ENCODE results near the gene MS4A6A.

MS4A6A gene, protein sequence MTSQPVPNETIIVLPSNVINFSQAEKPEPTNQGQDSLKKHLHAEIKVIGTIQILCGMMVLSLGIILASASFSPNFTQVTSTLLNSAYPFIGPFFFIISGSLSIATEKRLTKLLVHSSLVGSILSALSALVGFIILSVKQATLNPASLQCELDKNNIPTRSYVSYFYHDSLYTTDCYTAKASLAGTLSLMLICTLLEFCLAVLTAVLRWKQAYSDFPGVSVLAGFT

DNA sequence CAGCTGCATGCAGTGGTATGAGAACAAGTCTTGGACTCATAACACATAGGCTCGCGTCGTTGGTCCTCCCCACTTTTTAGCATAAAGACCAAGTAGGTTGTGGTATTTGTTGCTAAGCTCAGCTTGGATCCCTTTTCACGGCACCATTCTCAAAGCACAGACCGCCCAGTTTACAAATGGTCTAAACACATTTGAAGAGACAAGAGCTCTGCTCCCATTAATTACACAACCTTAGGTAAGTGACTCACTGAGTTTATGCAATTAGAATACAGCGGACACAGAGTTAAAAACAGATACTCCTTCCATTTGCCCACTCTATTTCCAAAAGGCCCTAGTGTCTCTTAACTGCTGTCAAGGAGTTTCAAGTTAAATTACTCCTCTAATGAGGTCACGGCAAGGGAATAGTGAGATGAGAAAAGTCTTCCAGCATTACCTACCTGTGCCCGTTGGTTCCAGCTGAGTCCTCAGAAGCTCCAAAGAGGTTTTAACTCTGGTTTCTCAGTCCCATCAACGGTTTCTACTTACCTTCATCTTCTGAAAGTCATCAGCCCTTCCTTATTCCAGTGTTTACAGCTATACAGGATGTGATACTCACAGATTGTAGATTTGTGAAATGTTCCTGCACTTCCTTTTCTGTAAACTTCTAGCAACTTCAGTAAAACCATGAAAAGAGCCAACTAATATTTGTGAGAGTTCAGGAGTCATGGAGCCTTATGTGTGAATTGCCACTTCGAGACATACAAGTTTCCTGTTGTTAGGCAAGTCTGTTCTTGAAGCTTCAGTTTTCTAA lies at the start of gene MS4A6A:
MS4A6A (minus strand) TSS at position 543 of the 790 bp plus-strand sequence. CDS start 1,356 bp downstream, outside the sequence.
- H3K4me3 ChIP-seq (ENCODE audit: low read length): no peak within 1 kb of the TSS
- peak; percentile 57 for DNase-seq (ENCODE audit: low read depth)
- no peak for TF ChIP-seq CTCF (IDR thresholded peaks at IDR 0.05; ENCODE audit: insufficient read depth, low read depth, low read length, missing control alignments)

GRCh38 chr11:60230681-60231080 lies 47.8 kb upstream of the MS4A6A start:
- no peak for DNase-seq (ENCODE audit: low read depth)

DNA sequence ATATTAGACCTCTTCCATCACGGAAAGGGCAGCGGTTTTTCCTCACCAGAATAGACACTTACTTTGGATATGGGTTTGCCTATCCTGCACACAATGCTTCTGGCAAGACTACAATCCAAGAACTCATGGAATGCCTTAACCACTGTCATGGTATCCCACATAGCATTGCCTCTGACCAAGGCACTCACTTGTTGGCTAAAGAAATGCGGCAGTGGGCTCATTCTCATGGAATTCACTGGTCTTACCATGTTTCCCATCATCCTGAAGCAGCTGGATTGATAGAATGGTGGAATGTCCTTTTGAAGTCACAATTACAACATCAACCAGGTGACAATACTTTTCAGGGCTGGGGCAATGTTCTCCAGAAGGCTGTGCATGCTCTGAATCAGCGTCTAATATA lies 39.3 kb upstream of the MS4A6A start:
- DNase-seq (ENCODE audit: low read depth): no peak
- no peak overlapping the region for H3K4me3 ChIP-seq (ENCODE audit: low read length)
- no peak for TF ChIP-seq CTCF (IDR thresholded peaks at IDR 0.05; ENCODE audit: insufficient read depth, low read depth, low read length, missing control alignments)

More at GRCh38 chr11:60230681-60231080, 47.8 kb upstream of the MS4A6A start:
- TF ChIP-seq CTCF (IDR thresholded peaks at IDR 0.05; ENCODE audit: insufficient read depth, low read depth, low read length, missing control alignments): no peak
- no peak overlapping the region for H3K4me3 ChIP-seq (ENCODE audit: low read length)

DNA sequence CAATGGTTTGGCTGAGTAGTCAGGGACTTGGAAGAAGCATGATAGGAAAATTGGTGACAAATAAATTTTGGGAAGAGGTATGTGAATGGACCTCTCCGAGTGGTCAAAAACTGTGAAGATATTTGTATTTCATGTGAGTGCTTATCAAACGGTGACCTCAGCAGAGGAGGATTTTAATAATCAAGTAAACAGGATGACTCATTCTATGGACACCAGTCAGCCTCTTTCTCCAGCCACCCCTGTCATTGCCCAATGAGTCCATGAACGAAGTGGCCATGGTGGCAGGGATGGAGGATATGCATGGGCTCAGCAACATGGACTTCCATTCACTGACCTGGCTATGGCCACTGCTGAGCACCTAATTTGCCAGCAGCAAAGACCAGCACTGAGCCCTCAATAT lies 38.8 kb upstream of the MS4A6A start:
- no peak for TF ChIP-seq CTCF (IDR thresholded peaks at IDR 0.05; ENCODE audit: insufficient read depth, low read depth, low read length, missing control alignments)
- no peak for DNase-seq (ENCODE audit: low read depth)
- H3K4me3 ChIP-seq (ENCODE audit: low read length): no peak overlapping the region

DNA sequence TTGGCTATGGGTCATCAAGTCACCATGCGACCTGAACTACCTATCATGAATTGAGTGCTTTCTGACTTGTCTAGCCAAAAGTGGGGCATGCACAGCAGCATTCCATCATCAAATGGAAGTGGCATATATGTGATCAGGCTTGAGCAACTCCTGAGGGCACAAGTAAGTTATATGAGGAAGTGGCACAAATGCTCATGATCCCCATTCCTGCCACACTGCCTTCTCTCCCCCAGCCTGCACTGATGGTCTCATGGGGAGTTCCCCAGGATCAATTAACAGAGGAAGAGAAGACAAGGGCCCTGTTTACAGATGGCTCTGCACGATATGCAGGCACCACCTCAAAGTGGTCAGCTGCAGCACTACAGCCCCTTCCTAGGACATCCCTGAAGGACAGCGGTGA lies 38.3 kb upstream of the MS4A6A start:
- no peak overlapping the region for H3K4me3 ChIP-seq (ENCODE audit: low read length)
- no peak for TF ChIP-seq CTCF (IDR thresholded peaks at IDR 0.05; ENCODE audit: insufficient read depth, low read depth, low read length, missing control alignments)
- no peak for DNase-seq (ENCODE audit: low read depth)

DNA sequence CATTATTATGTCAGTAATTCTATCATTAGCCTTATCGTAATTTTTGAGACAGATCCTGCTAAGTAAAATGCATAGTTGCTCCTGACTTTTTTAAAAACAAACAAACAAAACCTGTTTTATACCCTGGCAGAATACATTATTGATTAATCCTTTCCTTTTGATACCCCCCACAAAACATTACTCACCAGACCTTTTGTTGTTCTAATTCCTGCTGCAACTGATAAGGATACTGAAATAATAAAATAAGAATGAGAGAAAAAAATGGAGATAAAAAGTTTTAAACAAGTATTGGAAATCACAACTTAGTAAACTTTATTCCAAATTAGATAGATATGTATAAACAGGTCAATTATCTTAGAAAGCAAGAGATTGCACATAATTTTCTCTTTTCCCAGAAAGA lies 31.5 kb upstream of the MS4A6A start:
- H3K4me3 ChIP-seq (ENCODE audit: low read length): no peak overlapping the region
- DNase-seq (ENCODE audit: low read depth): no peak
- no peak for TF ChIP-seq CTCF (IDR thresholded peaks at IDR 0.05; ENCODE audit: insufficient read depth, low read depth, low read length, missing control alignments)
